Activated CD4-positive, alpha-beta T cell treated with anti-CD3 and anti-CD28 coated beads, Interleukin-2, amount 50 U/mL, for 16 hours (primary cell): ENCODE measurements around the gene UPK3B.
"Not testable (repeated sequence)": the region's sequence is repeated elsewhere in the genome, so short reads cannot be mapped to it uniquely, and the experiment has no call there.

Experiments
- DNase-seq: peaks from one replicate; pipeline ENCODE4 v3.0.0-alpha.2; 2020

Gene UPK3B

DNA sequence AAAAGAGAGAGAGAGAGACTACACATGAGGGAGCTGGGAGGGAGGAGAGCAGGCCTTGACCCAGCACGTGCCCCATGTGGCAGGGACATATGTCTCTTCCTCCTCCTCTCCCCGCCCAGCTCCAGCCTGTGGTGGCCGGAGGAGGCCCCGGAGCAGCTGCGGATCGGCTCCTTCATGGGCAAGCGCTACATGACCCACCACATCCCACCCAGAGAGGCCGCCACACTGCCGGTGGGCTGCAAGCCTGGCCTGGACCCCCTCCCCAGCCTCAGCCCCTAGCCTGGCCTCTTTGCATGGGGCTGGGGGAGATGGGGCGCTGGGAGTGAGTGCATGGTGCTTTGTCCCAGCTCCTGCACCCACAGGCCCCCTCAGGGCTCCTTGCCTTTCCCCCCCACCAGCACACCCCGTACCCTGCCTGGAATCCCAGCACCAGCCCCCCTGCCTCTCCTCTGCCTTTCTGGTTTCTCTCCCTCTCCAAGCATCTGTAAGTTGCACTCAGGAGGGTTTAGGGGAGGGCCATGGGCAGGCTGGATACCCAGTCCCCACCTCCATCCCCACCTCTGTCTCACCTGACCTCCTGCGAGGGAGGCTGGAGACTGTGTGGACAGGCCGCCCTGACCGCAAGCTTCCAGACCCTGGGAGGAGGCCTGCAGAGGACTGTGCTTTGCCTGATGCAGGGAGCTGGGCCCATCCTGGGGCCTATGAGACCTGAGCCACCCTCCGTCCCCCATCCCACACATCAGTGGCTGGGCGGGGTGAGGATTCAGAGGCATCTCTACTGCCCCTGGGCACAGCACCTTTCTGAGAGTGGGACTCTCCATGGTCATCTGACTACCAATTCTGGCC is 4.8 kb downstream of the UPK3B start:
- DNase-seq = no peak

GRCh38 chr7:76515999-76516443 is 5.7 kb downstream of the UPK3B start:
- DNase-seq = peak; percentile 32

- DNase-seq = not testable (repeated sequence)
Measured at GRCh38 chr7:76516932-76517331, 6.6 kb downstream of the UPK3B start.

GRCh38 chr7:76526183-76526582 is 15.8 kb downstream of the UPK3B start:
- DNase-seq = not testable (repeated sequence)

DNA sequence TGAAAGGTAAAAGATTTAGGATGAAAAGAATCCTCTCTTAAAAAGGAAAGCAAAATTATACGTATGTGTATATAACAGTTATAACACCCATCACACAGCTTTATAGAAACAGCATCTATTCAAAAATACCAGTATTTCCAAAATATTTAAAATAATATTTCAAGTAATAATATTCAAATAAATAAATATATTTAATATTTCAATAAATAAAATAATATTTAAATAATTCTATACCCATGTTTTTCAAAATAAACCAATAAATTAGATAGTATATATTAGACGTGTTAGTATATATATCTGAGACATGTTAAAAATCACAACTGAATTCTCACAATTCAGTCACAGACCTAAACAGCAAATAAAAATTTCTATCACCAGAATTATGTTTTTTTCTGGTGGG is 21.3 kb downstream of the UPK3B start:
- DNase-seq = not testable (repeated sequence)

GRCh38 chr7:76543197-76543596 is 32.8 kb downstream of the UPK3B start, which contains the start of gene SPDYE16:
SPDYE16 (minus strand) TSS chr7:76543297; CDS start chr7:76541459, 1,838 bp downstream.
- DNase-seq = not testable (repeated sequence)

DNA sequence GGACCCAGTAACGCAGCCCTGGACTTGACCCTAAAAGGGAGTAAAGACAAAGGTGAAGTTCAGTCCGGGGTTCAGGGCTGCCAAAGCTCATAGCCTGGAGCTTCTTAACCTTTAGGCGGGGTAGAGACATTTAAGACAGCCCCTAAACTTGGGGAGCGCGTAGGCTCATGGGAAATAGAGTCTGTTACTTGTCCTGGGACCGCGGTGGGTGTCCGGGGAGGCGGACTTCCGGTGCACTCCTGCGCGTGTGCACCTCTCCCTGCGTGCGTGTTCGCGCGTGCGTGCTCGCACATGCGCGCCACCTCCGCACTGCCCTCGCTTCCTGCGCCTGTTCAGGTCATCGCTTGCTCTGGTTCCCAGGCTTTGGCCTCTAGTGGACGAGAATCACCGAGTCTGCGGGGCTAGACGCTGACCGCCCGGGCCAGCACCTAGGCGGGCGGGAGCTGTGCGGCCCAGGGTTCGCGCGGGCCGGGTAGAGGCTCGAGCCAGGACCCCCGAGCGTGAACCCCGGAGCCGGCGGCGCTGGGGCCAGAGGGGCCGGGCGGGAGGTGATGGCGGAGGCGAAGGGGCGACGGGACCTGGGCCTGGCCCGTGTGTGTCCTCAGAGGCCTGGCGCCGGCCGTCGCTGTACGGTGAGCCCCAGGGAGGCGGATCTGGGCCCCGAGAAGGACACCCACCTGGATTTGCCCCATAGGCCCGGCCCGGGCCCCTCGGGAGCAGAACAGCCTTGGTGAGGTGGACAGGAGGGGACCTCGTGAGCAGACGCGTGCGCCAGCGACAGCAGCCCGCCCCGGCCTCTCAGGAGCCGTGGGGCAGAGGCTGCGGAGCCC is 38.9 kb downstream of the UPK3B start:
- DNase-seq = peak; percentile 95

DNA sequence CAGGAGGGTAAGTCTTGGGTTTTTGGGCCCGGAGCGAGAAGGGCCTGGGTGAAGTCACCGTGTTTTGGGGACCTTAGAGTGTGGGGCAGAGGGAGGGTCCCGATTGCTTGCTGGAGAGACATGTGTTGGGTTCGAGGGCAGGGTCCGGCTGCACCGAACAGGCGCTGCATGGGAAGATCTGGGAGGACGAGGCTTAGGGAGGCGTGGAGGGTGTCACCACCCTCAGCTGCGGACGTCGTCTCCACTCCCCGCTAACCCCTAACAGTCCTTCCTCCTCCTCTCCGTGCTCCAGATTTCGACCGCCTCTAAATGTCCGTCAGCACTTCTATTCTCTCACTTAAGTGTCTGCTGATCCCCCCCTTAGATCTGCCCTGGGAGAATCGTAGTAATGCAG is 39.5 kb downstream of the UPK3B start:
- DNase-seq = not testable (repeated sequence)

DNA sequence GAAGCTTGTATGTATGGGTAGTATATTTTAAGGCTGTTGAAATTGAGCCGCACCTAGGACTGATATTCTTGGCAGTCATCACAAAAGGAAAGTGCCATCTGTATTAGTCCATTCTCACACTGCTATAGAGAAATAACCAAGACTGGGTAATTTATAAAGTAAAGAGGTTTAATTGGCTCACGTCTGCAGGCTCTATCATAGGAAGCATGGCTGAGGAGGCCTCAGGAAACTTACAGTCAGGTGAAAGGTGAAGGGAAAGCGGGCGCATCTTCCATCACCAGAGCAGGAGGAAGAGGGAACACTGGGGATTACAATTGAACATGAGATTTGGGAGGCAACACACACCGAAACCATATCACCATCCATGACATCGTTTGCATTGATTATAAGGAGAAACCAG is 41.6 kb downstream of the UPK3B start:
- not testable (repeated sequence) for DNase-seq

DNA sequence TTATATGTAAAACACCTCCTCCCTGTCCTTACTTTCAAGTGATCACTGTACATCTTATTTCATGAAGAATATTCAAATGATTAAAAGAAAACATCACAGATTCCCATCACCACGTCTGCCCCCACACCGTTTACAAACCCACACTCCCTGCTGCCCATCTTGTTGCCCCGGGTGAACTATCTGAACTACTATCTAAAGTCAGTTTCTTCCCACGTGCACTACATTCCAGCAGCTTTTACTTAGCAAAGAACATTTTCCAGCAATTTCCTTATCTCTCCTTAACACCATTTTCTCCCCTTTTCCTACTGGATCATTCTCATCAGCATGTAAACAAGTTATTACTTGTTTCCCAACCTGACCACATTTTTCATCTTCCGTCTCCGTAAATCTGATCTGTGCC is 49.3 kb downstream of the UPK3B start:
- not testable (repeated sequence) for DNase-seq

DNA sequence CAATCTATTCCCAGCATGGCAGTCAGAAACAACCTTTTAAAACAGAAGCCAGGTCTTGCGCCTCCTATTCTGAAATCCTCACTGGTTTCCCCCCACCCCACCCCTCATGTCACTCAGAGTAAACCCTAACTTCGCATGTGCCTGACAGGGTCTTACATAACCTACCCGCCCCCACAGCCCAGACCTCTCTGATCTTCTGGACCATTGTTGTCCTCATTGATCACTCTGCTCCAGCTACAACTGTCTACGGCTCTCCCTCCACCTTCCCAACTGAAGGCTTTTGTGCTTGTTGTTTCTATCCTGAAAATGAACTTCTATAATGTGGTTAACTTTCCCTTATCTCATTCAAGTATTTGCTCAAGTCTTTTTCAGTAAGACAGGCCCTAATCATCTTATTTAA is 49.8 kb downstream of the UPK3B start:
- not testable (repeated sequence) for DNase-seq

- not testable (repeated sequence) for DNase-seq
Measured at GRCh38 chr7:76561342-76561741, 51.0 kb downstream of the UPK3B start.

- not testable (repeated sequence) for DNase-seq
Measured at GRCh38 chr7:76565001-76565400, 54.6 kb downstream of the UPK3B start.
